ENCODE measurements around the gene CASP8AP2.
"Not testable (repeated sequence)": the region's sequence is repeated elsewhere in the genome, so short reads cannot be mapped to it uniquely, and the experiment has no call there.

Gene CASP8AP2

DNA sequence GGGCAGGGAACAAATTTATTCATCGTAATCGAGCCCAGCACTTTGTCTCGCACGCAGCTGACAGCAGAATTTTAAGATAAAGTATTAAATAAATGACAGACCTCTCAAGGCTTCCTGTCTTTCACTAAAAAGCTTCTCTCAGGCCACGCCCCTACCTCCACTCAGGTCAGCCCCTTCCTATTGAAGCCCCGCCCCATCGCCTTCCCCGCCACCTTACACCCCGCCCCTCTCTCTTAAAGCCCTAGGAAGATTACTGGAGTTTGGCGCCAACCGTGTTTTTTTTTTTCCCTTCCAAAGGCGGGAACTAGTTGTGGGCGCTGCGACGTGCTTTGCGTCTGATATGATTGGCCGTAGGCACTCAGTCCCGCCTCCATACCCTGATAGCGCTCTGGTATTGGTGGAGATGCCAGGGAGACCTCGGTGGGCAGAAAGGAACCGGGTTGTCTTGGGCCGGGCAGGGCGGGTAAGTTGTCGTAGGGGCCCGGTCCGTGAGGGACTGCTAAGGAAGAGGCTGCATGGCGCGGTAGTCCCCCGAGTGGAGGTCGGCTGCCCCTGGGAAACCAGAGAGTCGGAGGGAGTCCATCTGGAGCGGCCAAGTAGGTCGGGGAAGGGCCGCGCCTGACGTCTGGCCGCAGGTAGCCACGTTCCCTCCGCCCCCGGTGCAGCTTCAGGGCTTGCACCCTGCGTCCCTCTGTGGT, at the start of gene CASP8AP2:
CASP8AP2 (plus strand) TSS at position 409 of the 698 bp plus-strand sequence.
- peak; percentile 99 for FAIRE-seq

GRCh38 chr6:89781070-89782034, 48.3 kb upstream of the CASP8AP2 start:
- FAIRE-seq: no peak

GRCh38 chr6:89782222-89782621, 47.5 kb upstream of the CASP8AP2 start:
- no peak for FAIRE-seq

GRCh38 chr6:89783293-89783692, 46.4 kb upstream of the CASP8AP2 start:
- not testable (repeated sequence) for FAIRE-seq

GRCh38 chr6:89784838-89785237, 44.8 kb upstream of the CASP8AP2 start:
- no peak for FAIRE-seq

DNA sequence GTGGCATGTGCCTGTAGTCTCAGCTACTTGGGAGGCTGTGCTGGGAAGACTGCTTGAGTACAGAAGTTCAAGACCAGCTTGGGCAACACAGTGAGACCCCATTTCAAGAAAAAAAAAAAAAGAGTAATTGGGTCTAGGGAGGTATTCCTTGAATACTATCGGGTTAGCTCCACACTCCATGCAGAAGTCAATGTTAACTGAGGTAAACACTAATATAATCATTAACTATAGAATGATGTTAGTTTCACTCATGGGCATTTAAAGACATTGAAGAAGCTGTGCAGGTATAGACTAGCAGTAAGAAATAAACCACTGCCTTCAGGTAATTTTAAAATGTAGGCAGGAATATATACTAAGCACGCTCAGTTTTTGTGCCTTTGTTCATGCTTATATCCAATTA, 42.7 kb upstream of the CASP8AP2 start:
- FAIRE-seq: no peak

GRCh38 chr6:89787660-89788328, 41.9 kb upstream of the CASP8AP2 start:
- FAIRE-seq: no peak

DNA sequence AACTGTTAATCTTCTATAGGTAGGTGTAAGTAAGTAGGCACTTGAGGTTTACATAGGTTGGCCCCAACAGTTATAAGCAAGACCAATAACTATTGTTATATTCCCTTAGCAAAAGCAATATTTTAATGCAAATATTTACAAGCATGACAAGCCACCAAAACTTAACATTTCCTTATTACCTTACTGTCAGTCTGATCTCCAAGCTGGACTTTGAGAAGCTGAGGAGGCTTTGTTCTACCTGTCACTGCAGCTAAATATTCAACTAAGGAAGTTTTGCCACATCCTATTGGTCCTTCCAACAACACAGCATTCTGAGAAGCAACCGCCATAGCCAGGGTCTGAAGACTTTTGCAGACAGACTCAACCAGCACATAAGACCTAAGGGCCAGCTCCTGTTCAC, 39.7 kb upstream of the CASP8AP2 start:
- FAIRE-seq: no peak

- no peak for FAIRE-seq
These were observed 39.3 kb upstream of the CASP8AP2 start for GRCh38 chr6:89790403-89790802.

DNA sequence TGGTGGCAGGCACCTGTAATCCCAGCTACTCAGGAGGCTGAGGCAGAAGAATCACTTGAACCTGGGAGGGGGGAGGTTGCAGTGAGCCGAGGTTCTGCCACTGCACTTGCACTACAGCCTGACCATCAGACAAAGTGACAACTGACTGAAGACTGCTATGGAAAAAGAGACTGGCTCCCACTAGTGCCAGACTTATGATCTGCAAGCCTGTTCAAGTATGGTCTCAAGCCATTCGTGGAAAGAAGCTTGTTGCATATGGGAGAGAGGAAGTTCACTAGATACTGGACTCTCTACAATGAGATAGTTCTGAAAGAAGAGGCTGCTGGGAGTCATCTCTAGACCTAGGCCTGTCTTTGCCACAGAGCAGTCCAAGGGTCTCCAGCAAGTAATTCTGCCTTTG, 36.8 kb upstream of the CASP8AP2 start:
- FAIRE-seq: no peak

GRCh38 chr6:89793586-89793985, 36.1 kb upstream of the CASP8AP2 start:
- no peak for FAIRE-seq

DNA sequence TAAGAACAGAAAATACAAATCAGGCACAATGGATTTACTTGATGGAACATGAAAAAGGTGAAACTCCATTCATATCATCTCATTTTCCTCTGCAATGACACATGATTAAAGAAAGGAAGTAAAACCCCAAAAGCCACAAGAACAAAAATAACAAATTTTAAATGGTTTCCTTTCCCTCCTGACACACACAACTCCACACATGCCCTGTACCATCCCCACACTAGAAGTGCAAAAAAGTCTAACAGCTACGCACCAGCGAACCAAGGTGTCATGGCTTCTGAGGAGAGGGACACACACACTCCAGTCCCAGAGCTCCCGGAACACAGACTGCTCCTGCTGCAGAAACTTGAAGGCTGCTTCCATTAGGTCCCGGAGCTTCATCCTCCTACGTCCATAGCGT, 35.4 kb upstream of the CASP8AP2 start:
- FAIRE-seq: no peak

- FAIRE-seq: no peak
These were observed 32.4 kb upstream of the CASP8AP2 start for GRCh38 chr6:89797317-89797716.

GRCh38 chr6:89799096-89799495, 30.6 kb upstream of the CASP8AP2 start:
- FAIRE-seq: no peak

DNA sequence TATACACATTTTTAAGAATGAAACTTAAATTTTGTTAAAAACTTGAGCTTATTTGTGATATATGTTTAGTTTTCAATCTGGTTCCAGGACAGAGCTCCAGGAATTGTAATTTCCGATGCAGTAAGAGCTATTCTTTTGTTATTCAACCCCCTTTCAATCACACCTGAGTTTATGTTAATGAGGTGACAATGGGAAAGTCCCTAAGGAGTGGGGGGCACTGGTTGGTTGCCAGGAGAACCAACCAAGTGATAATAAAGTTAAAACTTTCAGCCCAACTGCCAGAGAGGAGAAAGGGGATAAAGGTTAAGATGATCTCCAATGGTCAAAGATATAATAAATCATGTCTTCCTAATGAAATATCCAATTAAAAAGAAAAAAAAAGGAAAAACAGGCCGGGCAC, 29.9 kb upstream of the CASP8AP2 start:
- FAIRE-seq: no peak

- no peak for FAIRE-seq
These were observed 26.4 kb upstream of the CASP8AP2 start for GRCh38 chr6:89803271-89803670.

- no peak for FAIRE-seq
These were observed 23.8 kb upstream of the CASP8AP2 start for GRCh38 chr6:89805814-89806371.

GRCh38 chr6:89807581-89807980, 22.1 kb upstream of the CASP8AP2 start:
- FAIRE-seq: no peak

DNA sequence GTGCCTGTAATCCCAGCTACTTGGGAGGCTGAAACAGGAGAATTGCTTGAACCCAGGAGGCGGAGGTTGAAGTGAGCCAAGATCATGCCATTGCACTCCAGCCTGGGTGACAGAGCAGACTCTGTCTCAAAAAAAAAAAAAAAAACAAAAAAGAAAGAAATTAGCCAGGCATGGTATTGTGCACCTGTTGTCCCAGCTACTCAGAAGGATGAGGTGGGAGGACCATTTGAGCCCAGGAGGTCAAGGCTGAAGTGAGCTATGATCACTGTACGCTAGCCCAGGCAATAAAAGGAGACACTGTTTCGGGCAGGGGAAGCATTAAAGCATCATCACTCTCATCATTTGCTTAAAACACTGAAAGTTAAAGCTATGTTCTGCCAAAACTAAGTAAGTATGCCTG, 16.3 kb upstream of the CASP8AP2 start:
- FAIRE-seq: not testable (repeated sequence)

GRCh38 chr6:89817481-89817880, 12.2 kb upstream of the CASP8AP2 start:
- no peak for FAIRE-seq

DNA sequence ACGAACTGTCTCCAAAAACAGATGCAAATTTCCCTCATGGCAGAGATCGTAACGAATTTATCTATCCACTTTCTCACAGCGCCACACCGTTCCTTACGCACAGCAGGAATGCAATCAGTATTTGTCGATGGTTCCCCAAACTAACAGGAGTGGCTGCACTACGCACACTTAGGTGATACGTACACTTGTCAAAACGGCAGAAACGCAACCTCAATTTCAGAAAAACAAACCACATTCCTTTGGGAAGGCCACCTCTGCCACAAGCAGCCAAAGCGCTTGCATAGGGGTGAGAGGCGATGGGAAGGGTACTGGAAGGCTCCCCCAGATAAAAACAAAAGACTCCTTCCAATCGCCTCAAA, 10.7 kb upstream of the CASP8AP2 start:
- no peak for FAIRE-seq

GRCh38 chr6:89819336-89820130, 10.1 kb upstream of the CASP8AP2 start, which contains the start of gene MDN1:
TSS of gene MDN1 (minus strand) at chr6:89819794. CDS start at chr6:89819607, 187 bp downstream.
- FAIRE-seq: peak; percentile 88
